Dendritic cell treated with granulocyte-macrophage colony-stimulating factor and Interleukin-4, amounts not matched to agents 40 ng/mL and 50 ng/mL, for 4 days (primary cell): Measurements from ENCODE around the gene CDX1.

ENCODE experiments used
- H3K27ac Mint-ChIP-seq: one replicate; pipeline ENCODE4 v1.8.0; 2022; ENCODE audit warnings: mild to moderate bottlenecking, mixed read lengths
- H3K27me3 Mint-ChIP-seq: one replicate; pipeline ENCODE4 v1.8.0; 2022; ENCODE audit warnings: mild to moderate bottlenecking, mixed read lengths
- H3K36me3 Mint-ChIP-seq: one replicate; pipeline ENCODE4 v1.8.0; 2022; ENCODE audit warnings: low read depth, mixed read lengths
- H3K4me1 Mint-ChIP-seq: one replicate; pipeline ENCODE4 v1.8.0; 2022; ENCODE audit warnings: low read depth, mixed read lengths
- H3K4me3 Mint-ChIP-seq: one replicate; pipeline ENCODE4 v1.8.0; 2022; ENCODE audit warnings: mild to moderate bottlenecking, moderate library complexity, mixed read lengths
- H3K9me3 Mint-ChIP-seq: one replicate; pipeline ENCODE4 v1.8.0; 2022; ENCODE audit warnings: mixed read lengths
- intact Hi-C: fragments of 100-400 bp; cut with micrococcal nuclease; formaldehyde crosslinking; loops from one replicate; pipeline ENCODE4 v1.15.0; 2022

The CDX1 gene

GRCh38 chr5:150124596-150124995 is 42.0 kb upstream of the CDX1 start:
- intact Hi-C loops = loop anchor here (5.0 kb wide), 2 partner anchors 42 to 122 kb away; partner anchors contain the start of genes HMGXB3 and TIGD6
- Mint-ChIP-seq H3K9me3 (no peaks in the 10 kb centered on the region), H3K4me3 (no peak overlapping the region), H3K36me3 (no peaks in the 10 kb centered on the region), H3K27ac (peak overlapping the region; percentile 73), H3K4me1 (peaks cover 53% of the 10 kb centered on the region), H3K27me3 (no peaks in the 10 kb centered on the region)

GRCh38 chr5:150125334-150125733 is 41.2 kb upstream of the CDX1 start:
- intact Hi-C loops = no loop called here
- Mint-ChIP-seq H3K27me3 (no peaks in the 10 kb centered on the region), H3K9me3 (no peaks in the 10 kb centered on the region), H3K4me1 (peaks cover 55% of the 10 kb centered on the region), H3K27ac (peak overlapping the region; percentile 73), H3K4me3 (no peak overlapping the region), H3K36me3 (no peaks in the 10 kb centered on the region)

GRCh38 chr5:150126199-150126920 is 40.2 kb upstream of the CDX1 start:
- intact Hi-C loops = no loop called here
- Mint-ChIP-seq H3K27me3 (no peaks in the 10 kb centered on the region), H3K4me3 (no peak overlapping the region), H3K4me1 (peaks cover 63% of the 10 kb centered on the region), H3K36me3 (no peaks in the 10 kb centered on the region), H3K27ac (no peak overlapping the region), H3K9me3 (no peaks in the 10 kb centered on the region)

- no peaks in the 10 kb centered on the region for H3K9me3 Mint-ChIP-seq
- peak overlapping the region; percentile 19 for H3K27ac Mint-ChIP-seq
- intact Hi-C loops = no loop called here
- H3K36me3 Mint-ChIP-seq = no peaks in the 10 kb centered on the region
- no peak overlapping the region for H3K4me3 Mint-ChIP-seq
- peaks cover 65% of the 10 kb centered on the region for H3K4me1 Mint-ChIP-seq
- no peaks in the 10 kb centered on the region for H3K27me3 Mint-ChIP-seq
Observed at GRCh38 chr5:150126921-150127265, 39.7 kb upstream of the CDX1 start.

- no peaks in the 10 kb centered on the region for H3K9me3 Mint-ChIP-seq
- peaks cover 2% of the 10 kb centered on the region for H3K27me3 Mint-ChIP-seq
- H3K36me3 Mint-ChIP-seq = no peaks in the 10 kb centered on the region
- H3K27ac Mint-ChIP-seq = no peak overlapping the region
- no peak overlapping the region for H3K4me3 Mint-ChIP-seq
- H3K4me1 Mint-ChIP-seq = peaks cover 63% of the 10 kb centered on the region
- intact Hi-C loops = no loop called here
Observed at GRCh38 chr5:150129454-150129812, 37.1 kb upstream of the CDX1 start.

GRCh38 chr5:150129813-150130492 is 36.6 kb upstream of the CDX1 start:
- H3K4me1 Mint-ChIP-seq = peaks cover 59% of the 10 kb centered on the region
- H3K4me3 Mint-ChIP-seq = no peak overlapping the region
- no peaks in the 10 kb centered on the region for H3K9me3 Mint-ChIP-seq
- no peaks in the 10 kb centered on the region for H3K36me3 Mint-ChIP-seq
- peaks cover 7% of the 10 kb centered on the region for H3K27me3 Mint-ChIP-seq
- intact Hi-C loops = loop anchor here (1.0 to 10.0 kb wide), 2 partner anchors 88 to 225 kb away; partner anchors contain the start of gene TCOF1
- H3K27ac Mint-ChIP-seq = peak overlapping the region; percentile 42

GRCh38 chr5:150130493-150130922 is 36.1 kb upstream of the CDX1 start:
- Mint-ChIP-seq H3K27me3 (peaks cover 13% of the 10 kb centered on the region), H3K9me3 (no peaks in the 10 kb centered on the region), H3K4me1 (peaks cover 59% of the 10 kb centered on the region), H3K4me3 (no peak overlapping the region), H3K27ac (peak overlapping the region; percentile 42), H3K36me3 (no peaks in the 10 kb centered on the region)
- intact Hi-C loops = loop anchor here (1.0 to 10.0 kb wide), 2 partner anchors 88 to 224 kb away; partner anchors contain the start of gene TCOF1

- Mint-ChIP-seq H3K4me1 (peaks cover 59% of the 10 kb centered on the region), H3K4me3 (no peak overlapping the region), H3K36me3 (no peaks in the 10 kb centered on the region), H3K27ac (peak overlapping the region; percentile 69), H3K27me3 (peaks cover 16% of the 10 kb centered on the region), H3K9me3 (no peaks in the 10 kb centered on the region)
- intact Hi-C loops = loop anchor here (10.0 kb wide), 1 partner anchor 223 kb away; the partner anchor contains the start of gene TCOF1
Observed at GRCh38 chr5:150131461-150131860, 35.1 kb upstream of the CDX1 start.

GRCh38 chr5:150131978-150132694 is 34.4 kb upstream of the CDX1 start:
- H3K4me3 Mint-ChIP-seq = no peak overlapping the region
- H3K9me3 Mint-ChIP-seq = no peaks in the 10 kb centered on the region
- H3K36me3 Mint-ChIP-seq = no peaks in the 10 kb centered on the region
- intact Hi-C loops = loop anchor here (10.0 kb wide), 1 partner anchor 223 kb away; the partner anchor contains the start of gene TCOF1
- peaks cover 16% of the 10 kb centered on the region for H3K27me3 Mint-ChIP-seq
- H3K4me1 Mint-ChIP-seq = peaks cover 59% of the 10 kb centered on the region
- H3K27ac Mint-ChIP-seq = peak overlapping the region; percentile 69

- H3K27ac Mint-ChIP-seq = peak overlapping the region; percentile 69
- no peaks in the 10 kb centered on the region for H3K36me3 Mint-ChIP-seq
- H3K4me1 Mint-ChIP-seq = peaks cover 58% of the 10 kb centered on the region
- no peak overlapping the region for H3K4me3 Mint-ChIP-seq
- H3K9me3 Mint-ChIP-seq = no peaks in the 10 kb centered on the region
- peaks cover 19% of the 10 kb centered on the region for H3K27me3 Mint-ChIP-seq
- intact Hi-C loops = loop anchor here (10.0 kb wide), 1 partner anchor 222 kb away; the partner anchor contains the start of gene TCOF1
Observed at GRCh38 chr5:150132740-150133139, 33.8 kb upstream of the CDX1 start.

- H3K27ac Mint-ChIP-seq = peak overlapping the region; percentile 69
- peaks cover 22% of the 10 kb centered on the region for H3K27me3 Mint-ChIP-seq
- peaks cover 49% of the 10 kb centered on the region for H3K4me1 Mint-ChIP-seq
- H3K9me3 Mint-ChIP-seq = no peaks in the 10 kb centered on the region
- no peaks in the 10 kb centered on the region for H3K36me3 Mint-ChIP-seq
- no peak overlapping the region for H3K4me3 Mint-ChIP-seq
- intact Hi-C loops = loop anchor here (10.0 kb wide), 1 partner anchor 221 kb away; the partner anchor contains the start of gene TCOF1
Observed at GRCh38 chr5:150133581-150134197, 32.9 kb upstream of the CDX1 start.

- peaks cover 22% of the 10 kb centered on the region for H3K27me3 Mint-ChIP-seq
- intact Hi-C loops = loop anchor here (10.0 kb wide), 1 partner anchor 221 kb away; the partner anchor contains the start of gene TCOF1
- H3K4me3 Mint-ChIP-seq = no peak overlapping the region
- H3K36me3 Mint-ChIP-seq = no peaks in the 10 kb centered on the region
- no peak overlapping the region for H3K27ac Mint-ChIP-seq
- no peaks in the 10 kb centered on the region for H3K9me3 Mint-ChIP-seq
- H3K4me1 Mint-ChIP-seq = peaks cover 49% of the 10 kb centered on the region
Observed at GRCh38 chr5:150134198-150134588, 32.4 kb upstream of the CDX1 start.

- no peak overlapping the region for H3K4me3 Mint-ChIP-seq
- H3K9me3 Mint-ChIP-seq = no peaks in the 10 kb centered on the region
- peaks cover 22% of the 10 kb centered on the region for H3K27me3 Mint-ChIP-seq
- peaks cover 43% of the 10 kb centered on the region for H3K4me1 Mint-ChIP-seq
- H3K27ac Mint-ChIP-seq = peak overlapping the region; percentile 23
- no peaks in the 10 kb centered on the region for H3K36me3 Mint-ChIP-seq
- intact Hi-C loops = loop anchor here (10.0 kb wide), 1 partner anchor 219 kb away; the partner anchor contains the start of gene TCOF1
Observed at GRCh38 chr5:150135557-150136304, 30.8 kb upstream of the CDX1 start.
